Measurements from ENCODE around the gene SLCO2A1.

The SLCO2A1 gene

GRCh38 chr3:134002306-134002705, 27.4 kb downstream of the SLCO2A1 start:
- Histone ChIP-seq H3K27me3 (ENCODE audit: insufficient read depth, low read depth) (no peaks in the 10 kb centered on the region), H3K27ac (no peak overlapping the region), H3K36me3 (ENCODE audit: insufficient read depth) (no peaks in the 10 kb centered on the region), H3K4me3 (IDR thresholded peaks at IDR 0.05; ENCODE audit: insufficient read depth, low read depth, low read length) (no peak overlapping the region), H2AFZ (ENCODE audit: low read depth) (no peak overlapping the region), H3K4me1 (ENCODE audit: low read depth, poor library complexity, severe bottlenecking) (no peaks in the 10 kb centered on the region), H3K79me2 (ENCODE audit: insufficient read depth, low read depth) (no peaks in the 10 kb centered on the region), H3K4me2 (no peak overlapping the region), H3K9ac (no peak overlapping the region), H4K20me1 (ENCODE audit: insufficient read depth) (no peaks in the 10 kb centered on the region)
- TF ChIP-seq CTCF (conservative IDR thresholded peaks at IDR 0.05; ENCODE audit: low read depth, low read length), result no peak

GRCh38 chr3:134001251-134001650, 28.5 kb downstream of the SLCO2A1 start:
- Histone ChIP-seq H3K4me2 (no peak overlapping the region), H3K4me1 (ENCODE audit: low read depth, poor library complexity, severe bottlenecking) (no peaks in the 10 kb centered on the region), H4K20me1 (ENCODE audit: insufficient read depth) (no peaks in the 10 kb centered on the region), H3K36me3 (ENCODE audit: insufficient read depth) (no peaks in the 10 kb centered on the region), H2AFZ (ENCODE audit: low read depth) (no peak overlapping the region), H3K4me3 (IDR thresholded peaks at IDR 0.05; ENCODE audit: insufficient read depth, low read depth, low read length) (no peak overlapping the region), H3K79me2 (ENCODE audit: insufficient read depth, low read depth) (no peaks in the 10 kb centered on the region), H3K27me3 (ENCODE audit: insufficient read depth, low read depth) (no peaks in the 10 kb centered on the region), H3K9ac (no peak overlapping the region), H3K27ac (no peak overlapping the region)
- no peak for TF ChIP-seq CTCF (conservative IDR thresholded peaks at IDR 0.05; ENCODE audit: low read depth, low read length)

GRCh38 chr3:133999891-134000685, 29.6 kb downstream of the SLCO2A1 start:
- H3K27me3 ChIP-seq (ENCODE audit: insufficient read depth, low read depth), result no peaks in the 10 kb centered on the region
- H3K4me3 ChIP-seq (IDR thresholded peaks at IDR 0.05; ENCODE audit: insufficient read depth, low read depth, low read length), result no peak overlapping the region
- H3K79me2 ChIP-seq (ENCODE audit: insufficient read depth, low read depth), result no peaks in the 10 kb centered on the region
- no peak overlapping the region for H3K27ac ChIP-seq
- H4K20me1 ChIP-seq (ENCODE audit: insufficient read depth), result no peaks in the 10 kb centered on the region
- TF ChIP-seq CTCF (conservative IDR thresholded peaks at IDR 0.05; ENCODE audit: low read depth, low read length), result no peak
- no peak overlapping the region for H3K9ac ChIP-seq
- H3K4me2 ChIP-seq, result no peak overlapping the region
- H3K36me3 ChIP-seq (ENCODE audit: insufficient read depth), result no peaks in the 10 kb centered on the region
- no peak overlapping the region for H2AFZ ChIP-seq (ENCODE audit: low read depth)
- no peaks in the 10 kb centered on the region for H3K4me1 ChIP-seq (ENCODE audit: low read depth, poor library complexity, severe bottlenecking)

- TF ChIP-seq CTCF (conservative IDR thresholded peaks at IDR 0.05; ENCODE audit: low read depth, low read length), result no peak
- H3K4me2 ChIP-seq, result no peak overlapping the region
- H3K4me3 ChIP-seq (IDR thresholded peaks at IDR 0.05; ENCODE audit: insufficient read depth, low read depth, low read length), result no peak overlapping the region
- no peaks in the 10 kb centered on the region for H4K20me1 ChIP-seq (ENCODE audit: insufficient read depth)
- no peak overlapping the region for H3K9ac ChIP-seq
- no peaks in the 10 kb centered on the region for H3K79me2 ChIP-seq (ENCODE audit: insufficient read depth, low read depth)
- no peaks in the 10 kb centered on the region for H3K36me3 ChIP-seq (ENCODE audit: insufficient read depth)
- H3K4me1 ChIP-seq (ENCODE audit: low read depth, poor library complexity, severe bottlenecking), result no peaks in the 10 kb centered on the region
- H3K27ac ChIP-seq, result no peak overlapping the region
- no peaks in the 10 kb centered on the region for H3K27me3 ChIP-seq (ENCODE audit: insufficient read depth, low read depth)
- H2AFZ ChIP-seq (ENCODE audit: low read depth), result no peak overlapping the region
Measured at GRCh38 chr3:133998691-133999241, 31.0 kb downstream of the SLCO2A1 start.

Measured in KMS-11 (cell line).